Right lobe of liver (tissue), 6 donors: Measurements from ENCODE around the gene SEMA5B. TPM values are rescaled to one million over a fixed set of nuclear protein-coding genes. Genes with fewer than 3 reads are reported as not detected.

Source experiments
- ATAC-seq, 4 donors: fragments of 200-7000 bp; cut with Tn5 transposase; one replicate each; pipeline ENCODE4 v1.9.1; 2020; ENCODE audit warnings: mild to moderate bottlenecking in 4 of 4, moderate library complexity in 4 of 4
- DNase-seq, 3 donors: peaks; one replicate each; pipeline ENCODE4 v3.0.0-alpha.2; 2020
- H3K27ac ChIP-seq, 3 donors: fragments of 200-600 bp; one replicate each; pipeline ENCODE4 v1.8.0; 2022
- H3K27me3 ChIP-seq, 2 donors: fragments of 200-600 bp; one replicate each; pipeline ENCODE4 v1.8.0; 2022
- H3K36me3 ChIP-seq, 4 donors: fragments of 200-600 bp; sonication (generic) in 1 of 4; one replicate each; pipeline versions ENCODE4 v1.5.1 to v1.8.0; 2017 to 2022; ENCODE audit warnings: control low read depth in 1 of 4
- H3K4me1 ChIP-seq, 4 donors: fragments of 200-600 bp; sonication (generic) in 1 of 4; one replicate each; pipeline versions ENCODE4 v1.5.1 to v1.8.0; 2017 to 2022; ENCODE audit warnings: control low read depth in 1 of 4
- H3K4me3 ChIP-seq, 3 donors: fragments of 200-600 bp; one replicate each; pipeline ENCODE4 v1.8.0; 2022
- H3K9me3 ChIP-seq, 4 donors: fragments of 200-600 bp; sonication (generic) in 1 of 4; one replicate each; pipeline versions ENCODE4 v1.5.1 to v1.8.0; 2017 to 2022; ENCODE audit warnings: control low read depth in 1 of 4
- POLR2A ChIP-seq: fragments of 450-650 bp; IDR thresholded peaks from one replicate; pipeline ENCODE4 v1.6.1; 2017; ENCODE audit warnings: antibody characterized with exemption, mild to moderate bottlenecking
- WGBS: methylation state at CpG from one replicate; pipeline ENCODE4 v1.1.6; 2018; ENCODE audit warnings: low coverage, low lambda C conversion rate; ENCODE audit not compliant: insufficient coverage; ENCODE audit errors: missing lambda C conversion rate; 5-methylcytosine and 5-hydroxymethylcytosine counted together
- intact Hi-C, 2 donors: fragments of 100-400 bp; cut with DNase I; formaldehyde crosslinking; loops; one replicate each; pipeline versions ENCODE4 v1.11.2 to v1.14.1; 2022
- total RNA-seq, 6 experiments: library from RNA; depleted of rRNA in 2 of 6; stranded (reverse); fragments of >200 nt in 2 of 6; fragmentation: NEBNext Ultra II Directional in 3 of 6; extraction: Animal tissue kit (Norgen Biotek cat#: 25700) in 3 of 6; gene quantifications; one replicate each; pipeline versions ENCODE4 v1.1.0 to v1.2.4, GENCODE V29; 2016 to 2023
- TF ChIP-seq, protein P1 (sequence below), 4 donors: fragments of 200-600 bp in 3 of 4; fragments of 450-650 bp in 1 of 4; IDR thresholded peaks; one replicate each; pipeline versions ENCODE4 v1.5.1 to v1.8.0; 2016 to 2022; ENCODE audit warnings: antibody characterized with exemption in 4 of 4, mild to moderate bottlenecking in 2 of 4
- donor health status: DM: no; HTN: yes; CAD: no.
- donor health status: DM: no; HTN: no; CAD: no.
- donor health status: DM: no; HTN: no; CAD: no.
- donor health status: DM: no; HTN: yes; CAD: no.
- donor health status: DM: no; HTN: yes; CAD: no.

The SEMA5B gene
- total RNA-seq, 6 experiments from 2014 or later, result 0.12 to 0.65 (median 0.25) TPM

DNA sequence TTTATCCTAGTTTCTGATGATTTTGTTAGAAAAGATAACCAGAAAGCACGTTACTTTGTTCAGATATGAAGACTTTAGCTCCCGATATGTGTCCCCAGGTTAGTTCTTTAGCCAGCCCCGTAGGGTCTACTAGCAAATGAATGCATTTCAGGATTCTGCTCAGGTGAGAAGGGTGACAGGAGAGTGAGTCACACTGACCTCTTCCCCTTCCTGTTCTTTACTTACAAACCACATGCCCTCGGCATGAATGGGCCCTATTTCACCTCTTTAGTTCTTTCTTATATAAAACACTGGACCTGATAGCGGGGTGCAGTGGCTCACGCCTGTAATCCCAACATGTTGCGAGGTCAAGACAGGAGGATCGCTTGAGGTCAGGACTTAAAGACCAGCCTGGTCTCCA, 134.3 kb downstream of the SEMA5B start:
- 72% methylated on average over 7 of the region's 8 CpGs for WGBS
- Histone ChIP-seq H3K36me3 (no peaks in the 10 kb centered on the region), H3K27ac (no peak overlapping the region), H3K27me3 (no peaks in the 10 kb centered on the region), H3K4me1 (no peaks in the 10 kb centered on the region), H3K4me3 (no peak overlapping the region), H3K9me3 (no peaks in the 10 kb centered on the region)
- no peak for DNase-seq
- TF ChIP-seq POLR2A, result no peak
- TF ChIP-seq, protein P1, sequence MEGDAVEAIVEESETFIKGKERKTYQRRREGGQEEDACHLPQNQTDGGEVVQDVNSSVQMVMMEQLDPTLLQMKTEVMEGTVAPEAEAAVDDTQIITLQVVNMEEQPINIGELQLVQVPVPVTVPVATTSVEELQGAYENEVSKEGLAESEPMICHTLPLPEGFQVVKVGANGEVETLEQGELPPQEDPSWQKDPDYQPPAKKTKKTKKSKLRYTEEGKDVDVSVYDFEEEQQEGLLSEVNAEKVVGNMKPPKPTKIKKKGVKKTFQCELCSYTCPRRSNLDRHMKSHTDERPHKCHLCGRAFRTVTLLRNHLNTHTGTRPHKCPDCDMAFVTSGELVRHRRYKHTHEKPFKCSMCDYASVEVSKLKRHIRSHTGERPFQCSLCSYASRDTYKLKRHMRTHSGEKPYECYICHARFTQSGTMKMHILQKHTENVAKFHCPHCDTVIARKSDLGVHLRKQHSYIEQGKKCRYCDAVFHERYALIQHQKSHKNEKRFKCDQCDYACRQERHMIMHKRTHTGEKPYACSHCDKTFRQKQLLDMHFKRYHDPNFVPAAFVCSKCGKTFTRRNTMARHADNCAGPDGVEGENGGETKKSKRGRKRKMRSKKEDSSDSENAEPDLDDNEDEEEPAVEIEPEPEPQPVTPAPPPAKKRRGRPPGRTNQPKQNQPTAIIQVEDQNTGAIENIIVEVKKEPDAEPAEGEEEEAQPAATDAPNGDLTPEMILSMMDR (IDR thresholded peaks at IDR 0.05), result no peak
- intact Hi-C loops, result no loop called here
- peak in 1 of 4 donors; percentile 50 for ATAC-seq

DNA sequence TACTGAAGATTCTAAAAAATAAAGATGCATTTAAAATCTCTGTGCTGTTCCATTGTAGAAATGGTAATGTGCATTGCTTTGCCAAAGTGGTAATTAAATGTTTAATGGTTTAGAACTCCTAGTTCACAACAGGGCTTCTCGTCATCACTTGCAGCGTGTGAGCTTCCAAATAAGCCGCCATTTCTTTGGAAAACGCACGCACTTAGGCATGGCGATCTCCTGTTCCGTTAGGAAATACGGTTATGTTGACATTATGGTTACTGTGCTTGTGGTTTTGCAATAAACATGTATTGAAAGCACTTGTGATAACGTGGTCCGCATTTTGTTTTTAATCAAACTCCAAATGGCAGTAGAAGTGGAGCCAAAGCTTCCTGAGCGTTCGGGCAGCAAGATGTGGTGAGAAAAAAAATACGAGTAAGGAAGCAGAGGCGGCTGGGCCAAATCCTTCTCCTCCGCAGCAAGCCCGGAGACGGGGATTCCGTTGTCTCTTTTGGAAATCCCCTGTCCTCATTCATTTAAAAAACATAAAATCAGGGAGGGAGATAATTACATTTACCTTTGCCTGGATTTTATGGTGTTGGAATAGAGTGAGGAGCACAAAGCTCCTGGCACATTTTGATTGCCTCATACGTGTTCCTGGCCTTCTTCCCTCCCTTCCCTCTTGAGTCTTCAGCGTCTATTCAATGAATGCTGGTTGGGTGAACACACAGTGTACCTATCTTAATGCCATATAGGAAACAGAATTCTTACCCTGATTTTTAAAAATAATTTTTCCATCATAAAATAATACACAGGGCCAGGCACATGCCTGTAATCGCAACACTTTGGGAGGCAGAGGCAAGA, 135.2 kb downstream of the SEMA5B start:
- no peaks in the 10 kb centered on the region for H3K36me3 ChIP-seq
- H3K4me3 ChIP-seq, result no peak overlapping the region
- H3K27me3 ChIP-seq, result no peaks in the 10 kb centered on the region
- DNase-seq, result no peak
- intact Hi-C loops, result no loop called here
- WGBS, result 87% methylated on average over 21 of the region's 21 CpGs
- no peaks in the 10 kb centered on the region for H3K4me1 ChIP-seq
- H3K9me3 ChIP-seq, result no peaks in the 10 kb centered on the region
- TF ChIP-seq, protein P1 (IDR thresholded peaks at IDR 0.05), result no peak
- TF ChIP-seq POLR2A, result no peak
- ATAC-seq, result no peak
- no peak overlapping the region for H3K27ac ChIP-seq

DNA sequence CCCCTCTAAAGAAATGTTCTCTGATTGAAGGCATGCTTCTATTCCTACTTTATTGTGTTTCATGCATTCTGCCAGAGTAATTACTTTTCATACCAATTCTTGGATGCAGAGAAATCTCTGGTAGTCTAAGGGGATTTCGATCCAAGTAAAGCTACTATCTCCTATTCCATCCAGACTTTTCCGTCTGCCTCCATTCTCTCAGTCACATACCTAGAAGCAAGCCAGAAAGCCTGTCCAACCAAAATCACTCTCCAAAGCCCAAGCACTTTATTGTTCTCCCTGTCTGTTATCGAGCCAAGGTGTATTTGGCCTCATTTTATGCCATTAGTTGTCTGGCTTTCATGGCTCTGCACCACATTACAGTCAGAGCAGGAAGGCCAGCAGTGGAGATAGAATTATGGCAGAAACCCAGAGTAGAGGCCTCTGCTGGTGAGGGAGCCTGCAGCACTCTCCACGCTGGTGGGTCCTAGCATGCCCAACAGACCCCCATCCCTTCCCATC, 136.8 kb downstream of the SEMA5B start:
- no peak overlapping the region for H3K27ac ChIP-seq
- 84% methylated on average over 4 of the region's 4 CpGs for WGBS
- ATAC-seq, result no peak

DNA sequence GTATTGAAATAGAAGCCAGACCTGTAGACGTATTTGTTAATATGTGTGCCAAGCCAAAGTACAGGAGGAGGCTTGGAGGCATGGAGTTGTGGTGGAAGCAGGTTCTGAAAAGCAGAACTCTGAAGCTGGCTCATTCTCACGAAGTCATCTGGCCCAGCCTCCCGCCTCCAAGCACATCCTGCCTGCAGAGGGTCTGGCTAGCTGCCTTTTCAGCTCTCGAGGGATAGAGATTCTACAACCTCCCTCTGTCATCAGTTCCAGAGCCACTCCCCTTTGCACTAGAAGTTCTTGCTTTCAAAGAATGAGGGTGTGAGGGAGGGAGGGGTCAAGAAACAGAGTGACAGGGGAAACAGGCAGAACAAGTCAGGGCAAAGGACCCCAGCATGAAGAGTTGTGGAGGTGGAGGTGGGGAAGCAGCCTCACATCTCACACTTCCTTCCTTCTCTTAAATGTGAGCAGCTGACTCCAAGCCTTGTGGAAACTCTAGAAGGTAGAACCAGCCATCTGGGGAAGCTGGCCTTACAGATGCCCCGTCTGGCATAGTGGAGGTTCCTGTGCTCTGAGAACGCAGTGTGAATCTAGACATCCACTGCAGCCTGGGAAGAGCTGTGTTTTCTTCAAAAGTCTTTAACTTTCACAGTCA, 137.4 kb downstream of the SEMA5B start:
- Histone ChIP-seq H3K27ac (no peak overlapping the region), H3K27me3 (no peaks in the 10 kb centered on the region), H3K4me3 (no peak overlapping the region), H3K9me3 (no peaks in the 10 kb centered on the region), H3K4me1 (no peaks in the 10 kb centered on the region), H3K36me3 (no peaks in the 10 kb centered on the region)
- 54% methylated on average over 4 of the region's 6 CpGs for WGBS
- intact Hi-C loops, result no loop called here
- no peak for DNase-seq
- no peak for TF ChIP-seq POLR2A
- TF ChIP-seq, protein P1 (IDR thresholded peaks at IDR 0.05), result no peak
- peak in 3 of 4 donors; percentile 28 to 60 (median 56) for ATAC-seq

More for the DNA sequence above, 136.8 kb downstream of the SEMA5B start:
- Histone ChIP-seq H3K4me3 (no peak overlapping the region), H3K4me1 (no peaks in the 10 kb centered on the region), H3K36me3 (no peaks in the 10 kb centered on the region), H3K9me3 (no peaks in the 10 kb centered on the region), H3K27me3 (no peaks in the 10 kb centered on the region)
- no peak for DNase-seq
- no peak for TF ChIP-seq POLR2A
- TF ChIP-seq, protein P1 (IDR thresholded peaks at IDR 0.05), result no peak
- intact Hi-C loops, result no loop called here
